K562 (cell line): Measurements from ENCODE around the gene APIP. TPM values are rescaled to one million over a fixed set of nuclear protein-coding genes. Genes with fewer than 3 reads are reported as not detected.

Experiments
- ATAC-seq: fragments of 200-7000 bp; cut with Tn5 transposase; 3 replicates; pipeline ENCODE4 v1.9.1; 2020; ENCODE audit warnings: moderate library complexity
- BruUV-seq: library from RNA; stranded (reverse); fragments of 400-500 nt; replicated peaks from 2 replicates; lab custom pipeline; 2021; lab: Mats Ljungman, UMichigan
- CTCF ChIA-PET: fragments of 300-600 bp; formaldehyde crosslinking; extraction: SDS; loops from one replicate; lab custom pipeline; 2021; ENCODE audit warnings: low intra/inter-chr PET ratio; lab: Yijun Ruan, JAX
- POLR2A ChIA-PET: fragments of 300-600, 350-650 bp; sonication (Branson Sonifier 250); formaldehyde crosslinking; extraction: SDS; loops from one replicate; lab custom pipeline; 2021; ENCODE audit warnings: antibody characterized with exemption, inconsistent platforms; lab: Yijun Ruan, JAX
- DNase-seq, 4 experiments: peaks; one replicate each; pipeline versions ENCODE4 v3.0.0 to v3.0.0-alpha.2; 2011 to 2018; ENCODE audit warnings: low spot score in 3 of 4, mixed read lengths in 3 of 4; ENCODE audit errors: extremely low read depth in 1 of 4
- FAIRE-seq: peaks from 2 replicates; lab custom pipeline; 2011; peaks lifted over from hg19 to GRCh38; lab: Jason Lieb, UNC
- H2AFZ ChIP-seq: 2 replicates; pipeline ENCODE4 v1.6.0; 2011; ENCODE audit warnings: low read depth, low read length, control low read depth, inconsistent platforms
- H3K27ac ChIP-seq: fragments of 200-600 bp; 3 replicates; pipeline ENCODE4 v1.8.0; 2011; ENCODE audit warnings: low read depth, mild to moderate bottlenecking, control low read depth, inconsistent platforms, low read length, moderate library complexity, mixed read lengths; ENCODE audit errors: extremely low read depth
- H3K27me3 ChIP-seq, 2 experiments: fragments of 300-600 bp in 1 of 2; 2 replicates in 1 of 2; 3 replicates in 1 of 2; pipeline versions ENCODE4 v1.6.0 to v1.8.0; 2011; ENCODE audit warnings: inconsistent platforms in 2 of 2, low read length in 2 of 2, mild to moderate bottlenecking in 1 of 2, mixed read lengths in 1 of 2, moderate library complexity in 1 of 2; ENCODE audit not compliant: control insufficient read depth in 2 of 2, insufficient read depth in 2 of 2
- H3K36me3 ChIP-seq: fragments of 300-600 bp; 3 replicates; pipeline ENCODE4 v1.8.0; 2011; ENCODE audit warnings: mild to moderate bottlenecking, low read length, inconsistent platforms; ENCODE audit not compliant: control insufficient read depth, insufficient read depth
- H3K4me1 ChIP-seq, 2 experiments: fragments of 200-600 bp in 1 of 2; replicated peaks in 1 of 2; 2 replicates in 1 of 2; 3 replicates in 1 of 2; pipeline versions ENCODE4 v1.5.1 to v1.8.0; 2011; ENCODE audit warnings: inconsistent platforms in 2 of 2, low read length in 2 of 2, mild to moderate bottlenecking in 1 of 2, mixed read lengths in 1 of 2, moderate library complexity in 1 of 2; ENCODE audit not compliant: control insufficient read depth in 2 of 2, insufficient read depth in 2 of 2
- H3K4me2 ChIP-seq: 2 replicates; pipeline ENCODE4 v1.6.1; 2011; ENCODE audit warnings: low read length, control low read depth, inconsistent platforms, mixed read lengths; ENCODE audit not compliant: insufficient read depth
- H3K4me3 ChIP-seq: fragments of 200-600 bp; sonication (generic), shearing (Covaris generic); 2 replicates; pipeline ENCODE4 v1.5.1; 2016; ENCODE audit warnings: control low read depth, inconsistent platforms
- H3K79me2 ChIP-seq: fragments of 200-600 bp; 3 replicates; pipeline ENCODE4 v1.8.0; 2011; ENCODE audit warnings: low read length, inconsistent platforms; ENCODE audit not compliant: control insufficient read depth, insufficient read depth
- H3K9ac ChIP-seq, 2 experiments: 2 replicates each; pipeline versions ENCODE4 v1.6.0 to v1.6.1; 2011; ENCODE audit warnings: low read depth in 2 of 2, low read length in 2 of 2, control low read depth in 1 of 2, inconsistent platforms in 1 of 2, mild to moderate bottlenecking in 1 of 2, mixed read lengths in 1 of 2; ENCODE audit not compliant: insufficient read depth in 1 of 2
- H3K9me1 ChIP-seq: one replicate; pipeline ENCODE4 v1.6.0; 2011; ENCODE audit warnings: inconsistent platforms, mild to moderate bottlenecking, low read length, moderate library complexity; ENCODE audit not compliant: control insufficient read depth, insufficient read depth
- H3K9me3 ChIP-seq: replicated peaks from 2 replicates; pipeline ENCODE4 v1.5.1; 2011; ENCODE audit warnings: low read depth, low read length, inconsistent platforms; ENCODE audit not compliant: control insufficient read depth, insufficient read depth
- H4K20me1 ChIP-seq: replicated peaks from 2 replicates; pipeline ENCODE4 v1.6.1; 2011; ENCODE audit warnings: low read length, inconsistent platforms, mixed read lengths; ENCODE audit not compliant: control insufficient read depth, insufficient read depth
- HDAC1 ChIP-seq, 2 experiments: fragments of 450-650 bp; IDR thresholded peaks; 2 replicates each; pipeline ENCODE4 v1.6.1; 2016 to 2017; ENCODE audit warnings: inconsistent platforms in 1 of 2, mild to moderate bottlenecking in 1 of 2, moderate library complexity in 1 of 2
- IFI16 ChIP-seq: fragments of 250-450 bp; sonication (Bioruptor Pico); IDR thresholded peaks from 2 replicates; pipeline ENCODE4 v2.1.2; 2022; ENCODE audit warnings: mild to moderate bottlenecking, inconsistent platforms
- NFRKB ChIP-seq: fragments of 450-650 bp; IDR thresholded peaks from 2 replicates; pipeline ENCODE4 v1.6.1; 2016; ENCODE audit warnings: low read depth
- NFXL1 ChIP-seq: fragments of 450-650 bp; formaldehyde crosslinking; IDR thresholded peaks from 2 replicates; pipeline ENCODE4 v1.4.0; 2021; ENCODE audit warnings: mild to moderate bottlenecking
- POLR3G ChIP-seq: IDR thresholded peaks from 2 replicates; pipeline ENCODE4 v1.6.1; 2011; ENCODE audit not compliant: insufficient read length, insufficient replicate concordance; ENCODE audit errors: extremely low read depth
- SLC30A9 ChIP-seq: fragments of 250-450 bp; sonication (Bioruptor Pico); IDR thresholded peaks from 2 replicates; pipeline ENCODE4 v1.8.0; 2022; ENCODE audit warnings: mild to moderate bottlenecking, moderate library complexity
- ZKSCAN8 ChIP-seq: fragments of 200-800 bp; sonication (Bioruptor generic); IDR thresholded peaks from 2 replicates; pipeline ENCODE4 v1.6.1; 2016; ENCODE audit warnings: missing genetic modification characterization, missing compliant biosample characterization
- ZNF3 ChIP-seq: fragments of 250-450 bp; sonication (Bioruptor Pico); IDR thresholded peaks from 2 replicates; pipeline ENCODE4 v1.5.0; 2021; ENCODE audit warnings: mild to moderate bottlenecking, moderate library complexity
- ZNF354B ChIP-seq: fragments of 250-450 bp; sonication (Bioruptor Pico); IDR thresholded peaks from 2 replicates; pipeline ENCODE4 v1.4.0; 2020
- ZNF717 ChIP-seq: fragments of 250-450 bp; sonication (Bioruptor Pico); IDR thresholded peaks from 2 replicates; pipeline ENCODE4 v1.5.0; 2021
- WGBS: fragments of 100-300 bp; shearing (Covaris generic); methylation state at CpG from one replicate; pipeline ENCODE4 v1.1.6; 2016; ENCODE audit warnings: low coverage, mixed read lengths; ENCODE audit not compliant: insufficient coverage; ENCODE audit errors: missing lambda C conversion rate; 5-methylcytosine and 5-hydroxymethylcytosine counted together
- in situ Hi-C: fragments of 300-500 bp; cut with MboI; formaldehyde crosslinking; loops from 4 replicates; pipeline ENCODE4 v1.15.0; 2018; ENCODE audit warnings: inconsistent platforms, mixed read lengths
- intact Hi-C: fragments of 100-400 bp; cut with micrococcal nuclease; formaldehyde crosslinking; loops from 2 replicates; pipeline ENCODE4 v1.14.2; 2022
- polyA plus RNA-seq, 8 experiments: library from polyadenylated mRNA; depleted of rRNA in 4 of 8; stranded (reverse) in 5 of 8; unstranded in 3 of 8; fragments of >200 nt; fragmentation: Nextera tagmentation in 2 of 8; fragmentation: Illumina TruSeq in 1 of 8; extraction: Ambion mirVana in 2 of 8; extraction: Trizol in 1 of 8; gene quantifications; 2 replicates each; pipeline versions ENCODE4 v1.2.1 to v1.2.3, GENCODE V29; 2011 to 2014; ENCODE audit warnings: inconsistent platforms in 1 of 8, missing spikeins in 1 of 8
- total RNA-seq, 7 experiments: library from RNA; depleted of rRNA in 6 of 7; stranded (reverse); fragments of >200 nt in 6 of 7; fragmentation: Illumina TruSeq in 2 of 7; extraction: Trizol in 2 of 7; gene quantifications; 2 replicates each; pipeline versions ENCODE4 v1.2.1 to v1.2.3, GENCODE V29; 2011 to 2021; ENCODE audit warnings: low replicate concordance in 1 of 7
- TF ChIP-seq, protein P1 (sequence below): sonication (generic); formaldehyde crosslinking; IDR thresholded peaks from 2 replicates; pipeline ENCODE4 v1.8.1; 2022; ENCODE audit warnings: missing genetic modification reagents
- TF ChIP-seq, protein P2 (sequence below): fragments of 250-450 bp; sonication (Bioruptor Pico); IDR thresholded peaks from 2 replicates; pipeline ENCODE4 v1.5.0; 2020; ENCODE audit warnings: mild to moderate bottlenecking
- TF ChIP-seq, protein P3 (sequence below): fragments of 250-450 bp; sonication (Bioruptor Pico); IDR thresholded peaks from 2 replicates; pipeline ENCODE4 v1.4.0; 2020; ENCODE audit warnings: mild to moderate bottlenecking
- TF ChIP-seq, protein P4 (sequence below): fragments of 250-450 bp; sonication (Bioruptor Pico); IDR thresholded peaks from 2 replicates; pipeline ENCODE4 v1.5.0; 2021
- TF ChIP-seq, protein P5 (sequence below): sonication (generic); formaldehyde crosslinking; IDR thresholded peaks from 2 replicates; pipeline ENCODE4 v1.8.0; 2022; ENCODE audit warnings: missing genetic modification reagents, mild to moderate bottlenecking, borderline replicate concordance

Gene APIP
- total and polyA plus RNA-seq, 9 of the 15 experiments (the other 6 are each of a cell fraction or from before 2014, with no cell fraction given): 63.7 to 110 (median 82.8) TPM

DNA sequence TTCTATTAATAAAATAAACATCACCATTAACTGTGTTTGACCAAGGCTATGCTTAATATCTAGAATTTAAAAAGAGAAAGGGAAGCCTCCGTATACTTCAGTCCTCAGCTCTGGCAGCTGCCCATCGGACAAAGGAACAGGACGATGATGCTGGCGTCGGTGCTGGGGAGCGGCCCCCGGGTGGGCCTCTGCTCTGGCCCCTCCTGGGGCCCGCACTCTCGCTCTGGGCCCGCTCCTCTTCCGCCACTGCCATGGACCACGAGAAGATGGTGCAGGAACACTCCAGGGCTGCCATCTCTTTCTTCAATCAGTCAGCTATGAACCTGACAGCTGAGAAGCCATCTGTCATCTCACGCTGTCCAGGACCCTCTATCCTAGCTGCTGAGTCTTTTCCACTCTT is 25.5 kb upstream of the APIP start:
- CTCF ChIA-PET: no interaction called here

More for the DNA sequence above, 25.5 kb upstream of the APIP start:
- Histone ChIP-seq H3K4me2 (no peak overlapping the region), H3K36me3 (peaks cover 2% of the 10 kb centered on the region; the same call in 1 of the 3 replicates), H3K79me2 (peaks cover 27% of the 10 kb centered on the region; the same call in 2 of the 3 replicates), H3K4me3 (no peak overlapping the region), H2AFZ (no peak overlapping the region), H3K9ac (no peak overlapping the region), H4K20me1 (no peaks in the 10 kb centered on the region; the same call in 1 of the 2 replicates), H3K9me3 (no peaks in the 10 kb centered on the region), H3K27me3 (no peaks in the 10 kb centered on the region), H3K27ac (no peak overlapping the region), H3K9me1 (no peaks in the 10 kb centered on the region), H3K4me1 (peaks cover 2 to 3% of the 10 kb centered on the region in 2 experiments; a peak in 1 of 5 replicates)
- in situ Hi-C loops: loop anchor here (25.0 kb wide), 1 partner anchor 296 kb away; no protein-coding TSS in a partner anchor
- BruUV-seq: no TSS peak
- POLR2A ChIA-PET: interaction anchor here (1.3 kb wide), 1 partner anchor 12 kb away, joined by 6 read pairs; no protein-coding TSS in a partner anchor
- intact Hi-C loops: no loop called here
- TF ChIP-seq SLC30A9 (CRISPR knock-in tag): no peak
- TF ChIP-seq ZNF354B (CRISPR knock-in tag): no peak
- TF ChIP-seq, protein P1, sequence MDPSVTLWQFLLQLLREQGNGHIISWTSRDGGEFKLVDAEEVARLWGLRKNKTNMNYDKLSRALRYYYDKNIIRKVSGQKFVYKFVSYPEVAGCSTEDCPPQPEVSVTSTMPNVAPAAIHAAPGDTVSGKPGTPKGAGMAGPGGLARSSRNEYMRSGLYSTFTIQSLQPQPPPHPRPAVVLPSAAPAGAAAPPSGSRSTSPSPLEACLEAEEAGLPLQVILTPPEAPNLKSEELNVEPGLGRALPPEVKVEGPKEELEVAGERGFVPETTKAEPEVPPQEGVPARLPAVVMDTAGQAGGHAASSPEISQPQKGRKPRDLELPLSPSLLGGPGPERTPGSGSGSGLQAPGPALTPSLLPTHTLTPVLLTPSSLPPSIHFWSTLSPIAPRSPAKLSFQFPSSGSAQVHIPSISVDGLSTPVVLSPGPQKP: no peak
- TF ChIP-seq NFXL1 (CRISPR knock-in tag): no peak
- TF ChIP-seq, protein P2, sequence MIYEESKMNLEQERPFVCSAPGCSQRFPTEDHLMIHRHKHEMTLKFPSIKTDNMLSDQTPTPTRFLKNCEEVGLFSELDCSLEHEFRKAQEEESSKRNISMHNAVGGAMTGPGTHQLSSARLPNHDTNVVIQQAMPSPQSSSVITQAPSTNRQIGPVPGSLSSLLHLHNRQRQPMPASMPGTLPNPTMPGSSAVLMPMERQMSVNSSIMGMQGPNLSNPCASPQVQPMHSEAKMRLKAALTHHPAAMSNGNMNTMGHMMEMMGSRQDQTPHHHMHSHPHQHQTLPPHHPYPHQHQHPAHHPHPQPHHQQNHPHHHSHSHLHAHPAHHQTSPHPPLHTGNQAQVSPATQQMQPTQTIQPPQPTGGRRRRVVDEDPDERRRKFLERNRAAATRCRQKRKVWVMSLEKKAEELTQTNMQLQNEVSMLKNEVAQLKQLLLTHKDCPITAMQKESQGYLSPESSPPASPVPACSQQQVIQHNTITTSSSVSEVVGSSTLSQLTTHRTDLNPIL: no peak
- no peak for TF ChIP-seq ZNF717 (CRISPR knock-in tag)
- no peak for TF ChIP-seq NFRKB
- TF ChIP-seq, protein P3, sequence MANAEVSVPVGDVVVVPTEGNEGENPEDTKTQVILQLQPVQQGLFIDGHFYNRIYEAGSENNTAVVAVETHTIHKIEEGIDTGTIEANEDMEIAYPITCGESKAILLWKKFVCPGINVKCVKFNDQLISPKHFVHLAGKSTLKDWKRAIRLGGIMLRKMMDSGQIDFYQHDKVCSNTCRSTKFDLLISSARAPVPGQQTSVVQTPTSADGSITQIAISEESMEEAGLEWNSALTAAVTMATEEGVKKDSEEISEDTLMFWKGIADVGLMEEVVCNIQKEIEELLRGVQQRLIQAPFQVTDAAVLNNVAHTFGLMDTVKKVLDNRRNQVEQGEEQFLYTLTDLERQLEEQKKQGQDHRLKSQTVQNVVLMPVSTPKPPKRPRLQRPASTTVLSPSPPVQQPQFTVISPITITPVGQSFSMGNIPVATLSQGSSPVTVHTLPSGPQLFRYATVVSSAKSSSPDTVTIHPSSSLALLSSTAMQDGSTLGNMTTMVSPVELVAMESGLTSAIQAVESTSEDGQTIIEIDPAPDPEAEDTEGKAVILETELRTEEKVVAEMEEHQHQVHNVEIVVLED (CRISPR knock-in tag): no peak
- TF ChIP-seq ZKSCAN8: no peak
- TF ChIP-seq IFI16 (CRISPR knock-in tag): no peak
- TF ChIP-seq, protein P4, sequence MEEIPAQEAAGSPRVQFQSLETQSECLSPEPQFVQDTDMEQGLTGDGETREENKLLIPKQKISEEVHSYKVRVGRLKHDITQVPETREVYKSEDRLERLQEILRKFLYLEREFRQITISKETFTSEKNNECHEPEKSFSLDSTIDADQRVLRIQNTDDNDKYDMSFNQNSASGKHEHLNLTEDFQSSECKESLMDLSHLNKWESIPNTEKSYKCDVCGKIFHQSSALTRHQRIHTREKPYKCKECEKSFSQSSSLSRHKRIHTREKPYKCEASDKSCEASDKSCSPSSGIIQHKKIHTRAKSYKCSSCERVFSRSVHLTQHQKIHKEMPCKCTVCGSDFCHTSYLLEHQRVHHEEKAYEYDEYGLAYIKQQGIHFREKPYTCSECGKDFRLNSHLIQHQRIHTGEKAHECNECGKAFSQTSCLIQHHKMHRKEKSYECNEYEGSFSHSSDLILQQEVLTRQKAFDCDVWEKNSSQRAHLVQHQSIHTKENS: no peak
- no peak for TF ChIP-seq POLR3G
- TF ChIP-seq, protein P5, sequence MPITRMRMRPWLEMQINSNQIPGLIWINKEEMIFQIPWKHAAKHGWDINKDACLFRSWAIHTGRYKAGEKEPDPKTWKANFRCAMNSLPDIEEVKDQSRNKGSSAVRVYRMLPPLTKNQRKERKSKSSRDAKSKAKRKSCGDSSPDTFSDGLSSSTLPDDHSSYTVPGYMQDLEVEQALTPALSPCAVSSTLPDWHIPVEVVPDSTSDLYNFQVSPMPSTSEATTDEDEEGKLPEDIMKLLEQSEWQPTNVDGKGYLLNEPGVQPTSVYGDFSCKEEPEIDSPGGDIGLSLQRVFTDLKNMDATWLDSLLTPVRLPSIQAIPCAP: no peak
- TF ChIP-seq HDAC1 (IDR thresholded peaks at IDR 0.05): no peak
- TF ChIP-seq ZNF3 (CRISPR knock-in tag): no peak
- ATAC-seq (no peak), DNase-seq (no peak), FAIRE-seq (no peak)
- WGBS: 92% methylated on average over 12 of the region's 13 CpGs
